GM19397 (cell line): ENCODE results near the gene VDR.

Experiments
- ATAC-seq: cut with Tn5 transposase; IDR thresholded peaks from one replicate; pipeline ENCODE4 v1.9.1; 2021; ENCODE audit warnings: mild to moderate bottlenecking, moderate library complexity; ENCODE audit not compliant: unreplicated experiment

Gene VDR

GRCh38 chr12:47904713-47905709, at the start of gene VDR:
Gene VDR (minus strand): TSS chr12:47904994. CDS start chr12:47879113, 25,881 bp downstream.
- ATAC-seq, result peak; percentile 77

GRCh38 chr12:47954058-47954457, 49.3 kb upstream of the VDR start:
- no peak for ATAC-seq

GRCh38 chr12:47950856-47951468, 46.2 kb upstream of the VDR start:
- ATAC-seq, result no peak

GRCh38 chr12:47949441-47950341, 44.9 kb upstream of the VDR start:
- ATAC-seq, result no peak

DNA sequence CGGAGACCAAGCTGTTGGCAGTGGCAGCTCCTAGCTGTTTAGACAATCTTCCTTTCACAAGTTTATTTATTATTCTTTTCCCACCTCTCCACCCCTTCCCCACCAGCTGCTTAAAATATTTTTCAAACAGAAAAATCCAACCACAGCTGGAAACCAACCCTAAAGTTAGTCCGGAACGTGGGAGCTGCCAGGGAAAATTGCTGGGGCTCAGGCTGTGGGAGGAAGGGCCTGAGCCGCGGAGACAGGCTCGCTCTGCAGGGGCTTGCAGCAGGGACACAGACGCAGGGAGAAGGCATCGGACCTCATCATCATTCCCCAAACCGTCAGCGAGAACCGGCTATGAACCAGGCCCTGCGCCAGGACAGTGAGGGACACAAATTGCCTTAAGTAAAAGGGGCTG, 42.5 kb upstream of the VDR start:
- no peak for ATAC-seq

DNA sequence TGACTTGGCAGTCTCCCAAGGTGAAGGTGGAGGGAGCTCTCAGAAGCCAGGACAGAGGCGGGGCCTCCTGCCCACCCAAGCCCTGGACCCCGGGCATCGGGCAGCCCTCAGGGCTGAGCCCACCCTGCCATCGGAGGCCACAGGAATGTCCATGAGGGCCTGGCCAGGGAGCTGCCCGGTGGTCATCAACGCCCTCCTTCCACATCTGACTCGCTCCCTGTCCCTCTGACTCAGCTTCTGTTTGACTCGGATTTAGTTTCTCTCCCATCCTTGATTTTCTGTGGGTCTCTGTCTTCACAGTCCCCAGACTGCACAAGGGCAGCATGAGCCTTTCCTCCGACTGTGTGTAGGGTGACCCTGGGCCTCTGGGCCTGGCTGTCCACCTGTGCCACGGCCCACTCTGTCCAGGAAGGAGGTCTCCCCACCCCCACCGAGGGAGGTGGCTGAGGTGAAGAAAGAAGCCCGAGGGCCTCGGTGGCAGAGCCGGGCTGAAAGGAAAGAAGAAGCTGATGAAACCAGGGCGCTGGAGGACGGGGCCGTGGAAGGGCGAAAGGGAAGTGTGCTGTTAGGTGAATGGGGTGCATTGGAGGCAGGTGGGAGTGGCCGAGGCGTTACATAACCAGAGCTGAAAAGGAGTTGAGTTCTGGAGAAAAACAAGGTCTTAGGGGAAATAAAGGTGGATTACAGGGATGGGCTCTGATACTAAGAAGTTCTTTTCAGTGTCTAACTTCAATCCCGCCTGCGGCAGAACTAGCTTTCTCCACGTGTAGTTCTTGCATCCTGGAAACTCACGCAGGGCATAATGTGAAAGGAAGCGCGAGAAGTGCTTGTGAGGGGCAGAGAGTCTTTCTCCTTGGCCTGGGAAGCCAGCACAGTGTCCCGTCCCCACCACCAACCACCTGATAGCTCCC, 41.9 kb upstream of the VDR start:
- no peak for ATAC-seq

- no peak for ATAC-seq
Observed at GRCh38 chr12:47945341-47945728, 40.5 kb upstream of the VDR start.

- ATAC-seq, result no peak
Observed at GRCh38 chr12:47944685-47945340, 40.0 kb upstream of the VDR start.

- ATAC-seq, result no peak
Observed at GRCh38 chr12:47943623-47944340, 39.0 kb upstream of the VDR start.

GRCh38 chr12:47942614-47943225, 37.9 kb upstream of the VDR start:
- no peak for ATAC-seq

DNA sequence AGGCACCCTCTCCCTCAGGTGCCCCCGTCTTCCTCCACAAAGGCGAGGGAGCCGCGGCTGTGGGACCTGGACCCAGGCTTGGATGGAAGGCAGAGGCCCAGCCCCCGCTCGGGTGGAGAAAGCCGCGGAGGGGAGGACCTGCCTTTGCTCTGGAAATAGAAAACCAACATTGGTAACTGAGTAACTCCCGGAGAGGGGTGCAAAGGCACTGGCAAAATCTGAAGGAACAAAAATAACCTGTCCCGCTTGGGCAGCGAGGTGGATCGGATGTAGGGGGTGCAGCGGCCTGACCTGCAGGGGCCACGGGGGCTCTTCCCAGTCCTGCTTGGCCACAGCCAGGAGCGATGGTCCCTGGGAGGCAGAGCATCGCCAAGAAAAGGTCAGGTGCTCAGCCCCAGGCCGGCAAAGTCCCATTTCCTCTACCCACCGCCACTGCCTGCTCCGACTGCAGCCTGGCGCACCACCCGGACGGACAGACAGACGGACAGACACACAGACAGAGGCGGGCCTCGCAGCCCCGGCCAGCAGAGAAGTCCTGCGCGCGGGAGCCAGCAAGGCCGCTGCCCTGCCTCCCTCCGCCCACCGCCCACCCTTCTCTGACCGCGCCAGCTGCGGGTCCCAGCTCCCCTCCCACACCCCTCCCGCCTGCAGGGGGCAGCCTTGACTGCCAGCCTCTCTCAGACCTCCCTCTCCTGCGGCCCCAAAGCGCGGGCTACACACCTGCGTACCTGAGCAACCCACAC, 37.2 kb upstream of the VDR start:
- no peak for ATAC-seq

DNA sequence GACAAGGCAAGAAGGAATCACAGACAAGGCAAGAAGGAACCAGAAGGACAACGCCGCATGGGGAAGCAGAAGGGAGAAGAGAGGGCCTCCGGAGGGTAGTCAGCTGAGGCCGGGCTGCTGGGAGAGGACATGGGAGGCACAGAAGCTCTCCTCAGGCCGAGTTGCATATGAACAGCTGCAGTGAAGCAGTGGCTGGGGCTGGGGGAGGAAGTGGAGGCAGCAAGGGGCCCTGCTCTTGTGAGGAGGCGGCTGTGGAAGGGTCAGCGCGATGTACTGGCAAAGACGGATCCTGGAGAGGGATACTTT, 36.6 kb upstream of the VDR start:
- ATAC-seq, result no peak

DNA sequence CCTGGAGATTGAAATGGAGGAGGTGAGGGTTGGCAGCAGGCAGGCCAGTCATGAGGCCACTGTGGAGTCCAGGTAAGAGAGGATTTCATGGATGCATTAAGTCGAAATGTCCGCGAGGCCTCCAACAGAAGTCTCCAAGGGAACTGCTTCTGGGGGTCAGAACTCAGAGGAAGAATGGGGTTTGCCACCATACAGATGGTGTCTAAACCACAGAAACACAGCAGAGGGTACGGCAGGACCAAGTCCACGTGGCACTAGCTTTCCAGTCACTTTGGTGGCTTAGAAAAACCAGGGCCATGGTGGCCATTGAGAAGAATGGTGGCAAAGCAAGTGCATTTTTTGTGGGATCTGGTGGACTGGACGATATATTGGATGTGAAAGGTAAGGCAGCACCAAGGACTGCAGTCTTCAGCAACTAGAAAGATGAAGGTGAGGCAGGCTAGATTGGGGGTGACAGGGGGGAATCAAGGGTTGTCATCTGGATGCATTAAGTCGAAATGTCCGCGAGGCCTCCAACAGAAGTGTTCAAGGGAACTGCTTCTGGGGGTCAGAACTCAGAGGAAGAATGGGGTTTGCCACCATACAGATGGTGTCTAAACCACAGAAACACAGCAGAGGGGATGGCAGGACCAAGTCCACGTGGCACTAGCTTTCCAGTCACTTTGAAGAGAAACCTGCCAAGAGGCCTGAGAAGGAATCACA, 36.1 kb upstream of the VDR start:
- no peak for ATAC-seq

DNA sequence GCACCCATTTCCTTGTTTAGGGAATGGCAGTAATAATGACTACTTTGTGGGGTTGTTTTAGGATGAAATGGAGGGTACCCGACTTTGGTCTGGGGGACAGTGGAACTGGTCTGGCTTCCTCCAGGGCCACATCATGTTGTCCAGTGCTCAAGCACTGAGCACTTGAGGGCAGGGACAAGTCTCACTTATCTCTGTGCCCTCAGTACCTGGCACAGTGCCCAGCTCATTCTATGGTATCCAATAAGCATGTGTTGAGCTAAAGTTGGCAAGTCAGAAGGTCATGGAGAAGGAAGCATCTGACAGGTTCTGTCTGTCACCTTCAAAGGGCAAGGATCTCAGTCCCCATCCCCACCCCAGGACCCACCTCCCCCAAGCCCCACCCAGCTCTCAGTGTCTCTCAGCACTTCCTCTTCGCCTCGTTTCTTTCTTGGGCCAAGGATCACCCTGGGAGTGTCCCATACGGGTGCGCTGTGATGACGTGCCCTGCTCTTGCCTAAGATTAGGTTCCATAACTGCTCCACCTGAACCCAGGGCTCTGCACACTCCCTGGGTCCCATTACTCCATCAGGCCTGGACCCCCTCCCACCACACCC, 34.3 kb upstream of the VDR start:
- no peak for ATAC-seq

DNA sequence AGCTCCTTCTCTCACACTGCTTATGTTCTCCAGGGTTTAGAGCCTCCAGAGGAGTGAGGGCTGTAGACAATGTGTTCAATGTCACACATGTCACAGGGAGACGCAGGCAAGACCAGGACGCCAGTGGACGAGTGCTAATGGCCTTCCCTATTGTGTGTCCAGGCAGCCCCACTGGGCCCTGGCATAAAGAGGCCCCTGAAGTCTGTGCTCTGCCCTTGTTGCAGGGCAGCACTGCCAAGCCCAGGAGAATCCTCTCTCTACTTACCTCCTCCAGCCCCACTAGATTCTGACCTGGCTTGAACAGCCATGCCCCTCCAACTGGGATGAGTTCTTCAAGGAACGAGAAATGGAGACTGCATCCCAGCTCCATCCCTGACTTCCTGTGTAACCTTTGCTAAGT, 33.8 kb upstream of the VDR start:
- ATAC-seq, result no peak

GRCh38 chr12:47938093-47938492, 33.3 kb upstream of the VDR start:
- ATAC-seq, result no peak

GRCh38 chr12:47935184-47935583, 30.4 kb upstream of the VDR start:
- no peak for ATAC-seq
